Activated T-helper 1 cell treated with Interleukin-2 at 50 U/mL for 16 hours (primary cell): ENCODE data around the gene HSD17B7.
A peak's percentile ranks its signal among the peaks of the same experiment; 100 is the strongest.
"Not testable (repeated sequence)": the region's sequence is repeated elsewhere in the genome, so short reads cannot be mapped to it uniquely, and the experiment has no call there.

ENCODE experiments used
- DNase-seq: peaks from one replicate; pipeline ENCODE4 v3.0.0-alpha.2; 2020; ENCODE audit warnings: low read depth

The HSD17B7 gene, protein sequence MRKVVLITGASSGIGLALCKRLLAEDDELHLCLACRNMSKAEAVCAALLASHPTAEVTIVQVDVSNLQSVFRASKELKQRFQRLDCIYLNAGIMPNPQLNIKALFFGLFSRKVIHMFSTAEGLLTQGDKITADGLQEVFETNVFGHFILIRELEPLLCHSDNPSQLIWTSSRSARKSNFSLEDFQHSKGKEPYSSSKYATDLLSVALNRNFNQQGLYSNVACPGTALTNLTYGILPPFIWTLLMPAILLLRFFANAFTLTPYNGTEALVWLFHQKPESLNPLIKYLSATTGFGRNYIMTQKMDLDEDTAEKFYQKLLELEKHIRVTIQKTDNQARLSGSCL

DNA sequence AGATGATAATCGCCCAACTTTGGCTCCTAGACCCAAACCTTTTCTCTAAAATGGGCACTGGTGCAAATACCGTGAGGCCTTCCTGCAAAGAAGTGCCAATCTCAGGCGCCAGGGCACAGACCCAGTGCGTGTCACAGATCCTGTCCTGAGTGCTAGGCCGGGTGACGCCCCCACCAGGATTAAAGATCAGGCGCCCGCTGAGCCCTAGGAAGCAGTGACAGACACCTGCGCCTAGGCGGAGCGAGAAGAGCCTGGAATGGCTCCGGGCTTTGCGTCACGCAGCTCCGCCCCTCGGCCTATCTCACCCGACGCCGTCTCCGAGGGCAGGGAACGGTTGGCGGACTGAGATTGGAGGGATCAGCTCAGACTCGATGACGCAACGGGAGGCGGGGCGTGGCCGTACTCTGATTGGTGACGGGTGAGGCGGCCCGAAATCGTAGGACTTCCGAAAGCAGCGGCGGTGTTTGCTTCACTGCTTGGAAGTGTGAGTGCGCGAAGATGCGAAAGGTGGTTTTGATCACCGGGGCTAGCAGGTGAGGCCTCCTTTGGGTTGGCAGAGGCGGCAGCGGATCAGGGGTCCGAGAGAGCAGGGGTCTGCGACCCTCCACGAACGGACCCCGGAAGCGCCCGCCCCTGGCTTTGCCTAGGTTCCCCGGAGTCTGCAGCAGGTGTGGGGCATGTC lies at the start of gene HSD17B7:
TSS of gene HSD17B7 (plus strand) at position 400 of the 682 bp plus-strand sequence. CDS start at position 499, 99 bp downstream.
- DNase-seq = peak; percentile 63

DNA sequence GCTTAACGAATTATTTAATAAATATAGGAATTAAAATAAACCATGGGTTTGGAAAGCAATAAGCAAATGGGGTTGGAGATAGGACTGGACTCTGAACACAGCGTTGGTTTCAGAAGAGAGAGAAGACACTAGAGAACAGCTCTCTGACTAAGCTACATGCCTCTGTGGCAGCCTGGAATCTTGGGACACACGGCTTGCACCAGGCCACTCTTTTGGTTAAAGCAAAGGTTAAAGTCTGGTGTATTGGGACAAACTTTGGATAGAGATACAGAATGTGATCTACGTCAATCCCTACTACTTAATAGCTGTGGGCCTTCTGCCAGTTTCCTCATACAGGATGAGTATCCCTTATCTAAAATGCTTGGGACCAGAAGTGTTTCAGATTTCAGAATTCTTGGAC lies 49.7 kb upstream of the HSD17B7 start:
- DNase-seq = no peak

DNA sequence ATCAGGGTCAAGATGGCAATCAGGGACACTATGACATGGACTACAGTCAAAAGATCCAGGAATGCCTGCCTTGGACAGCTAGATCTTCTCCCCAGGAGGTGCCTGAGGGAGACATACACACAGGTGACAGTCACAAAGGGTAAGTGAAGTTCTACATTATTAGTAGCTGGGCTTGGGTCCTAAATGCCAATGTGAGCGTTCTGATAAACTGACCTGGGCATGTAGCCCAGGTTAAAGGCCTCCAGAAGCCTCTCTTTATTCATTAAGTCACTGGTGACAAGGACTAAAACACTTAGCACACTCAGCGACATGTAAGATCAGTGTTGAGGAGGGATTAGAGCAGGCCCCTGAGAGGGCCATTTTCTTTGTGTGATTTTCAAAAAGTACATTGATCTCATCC lies 48.9 kb upstream of the HSD17B7 start:
- no peak for DNase-seq

DNA sequence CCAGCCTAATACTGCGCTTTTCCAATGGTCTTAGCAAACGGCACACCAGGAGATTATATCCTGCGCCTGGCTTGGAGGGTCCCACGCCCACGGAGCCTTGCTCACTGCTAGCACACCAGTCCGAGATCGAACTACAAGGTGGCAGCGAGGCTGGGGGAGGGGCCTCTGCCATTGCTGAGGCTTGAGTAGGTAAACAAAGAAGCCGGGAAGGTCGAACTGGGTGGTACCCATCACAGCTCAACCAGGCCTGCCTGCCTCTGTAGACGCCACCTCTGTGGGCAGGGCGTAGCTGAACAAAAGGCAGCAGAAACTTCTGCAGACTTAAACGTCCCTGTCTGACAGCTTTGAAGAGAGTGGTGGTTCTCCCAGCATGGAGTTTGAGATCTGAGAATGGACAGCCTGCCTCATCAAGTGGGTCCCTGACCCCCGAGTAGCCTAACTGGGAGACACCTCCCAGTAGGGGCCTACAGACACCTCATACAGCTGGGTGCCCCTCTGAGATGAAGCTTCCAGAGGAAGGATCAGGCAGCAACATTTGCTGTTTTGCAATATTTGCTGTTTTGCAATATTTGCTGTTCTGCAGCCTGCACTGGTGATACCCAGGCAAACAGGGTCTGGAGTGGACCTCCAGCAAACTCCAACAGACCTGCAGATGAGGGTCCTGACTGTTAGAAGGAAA lies 44.1 kb upstream of the HSD17B7 start:
- not testable (repeated sequence) for DNase-seq

DNA sequence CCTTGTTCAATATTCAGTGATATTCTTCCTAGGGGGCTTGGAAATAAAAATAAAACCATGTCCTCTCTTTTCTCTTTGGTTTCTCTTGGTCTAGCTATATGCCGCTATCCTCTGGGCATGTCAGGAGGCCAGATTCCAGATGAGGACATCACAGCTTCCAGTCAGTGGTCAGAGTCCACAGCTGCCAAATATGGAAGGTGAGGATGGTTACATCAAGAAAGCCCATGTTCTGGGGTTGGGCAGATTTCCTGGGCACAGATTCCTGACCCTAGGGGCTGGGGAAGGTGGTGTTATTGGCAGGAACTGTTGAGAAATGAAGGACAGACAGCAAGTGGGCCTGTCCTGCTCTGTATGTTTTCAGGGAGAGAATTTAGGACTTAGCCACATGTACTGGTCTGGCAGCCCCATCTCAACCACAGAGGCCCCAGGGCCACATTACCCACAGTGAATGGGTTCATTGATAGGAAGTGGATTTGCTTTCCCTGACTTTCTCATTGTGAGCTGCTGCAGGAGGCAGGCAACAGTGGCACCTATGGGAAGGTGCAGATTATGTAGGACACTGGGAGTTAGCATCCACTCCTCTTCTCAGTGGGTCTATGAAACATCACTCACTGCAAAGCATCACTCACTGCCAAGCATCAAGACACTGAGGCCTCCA lies 37.4 kb upstream of the HSD17B7 start:
- DNase-seq = no peak

DNA sequence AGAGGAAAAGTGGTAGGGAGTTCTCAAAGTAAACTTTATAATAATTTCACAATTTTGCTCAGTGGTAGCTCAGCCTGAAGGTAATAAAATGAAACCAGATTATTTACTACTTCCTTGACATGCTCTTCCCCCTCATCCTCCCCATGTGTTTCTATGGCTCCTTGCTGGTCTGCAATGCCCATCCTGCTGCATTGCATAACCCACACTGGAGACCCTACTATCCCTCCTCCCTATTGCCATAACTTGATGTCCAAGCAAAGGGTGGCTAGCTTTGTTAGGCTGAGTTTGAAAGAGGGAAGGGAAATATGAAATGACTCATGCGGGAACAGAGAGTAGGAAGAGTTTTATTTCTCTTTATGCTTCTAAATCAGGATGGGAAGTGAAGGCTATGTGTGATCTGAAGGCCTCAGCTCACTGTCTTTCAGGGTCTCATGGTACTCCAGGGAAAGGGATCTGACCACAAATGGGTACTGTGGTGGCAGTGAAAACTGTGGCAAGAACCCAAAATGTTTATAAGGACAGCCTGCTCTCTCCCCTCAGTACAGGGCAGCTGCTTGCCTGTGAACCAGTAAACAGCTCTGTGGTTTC lies 36.4 kb upstream of the HSD17B7 start:
- no peak for DNase-seq

DNA sequence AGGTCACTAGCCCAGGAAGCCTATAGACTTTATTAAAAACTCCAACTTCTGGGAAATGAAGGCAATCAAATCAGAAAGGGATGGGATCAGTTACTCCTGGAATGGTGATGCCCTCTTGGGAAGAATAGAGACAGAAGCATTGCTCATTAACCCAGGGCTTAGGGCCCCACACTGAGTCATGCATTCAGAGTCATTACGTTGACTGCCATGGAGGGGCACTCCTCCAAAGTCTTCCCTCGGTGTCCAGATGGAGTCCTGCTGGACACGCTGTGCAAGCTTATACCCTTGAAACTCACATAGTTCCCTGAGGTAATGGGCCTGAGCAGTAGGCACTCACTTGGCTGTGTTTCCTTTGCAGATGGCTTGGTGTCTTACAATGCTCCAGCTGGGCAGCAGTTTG lies 35.2 kb upstream of the HSD17B7 start:
- no peak for DNase-seq

DNA sequence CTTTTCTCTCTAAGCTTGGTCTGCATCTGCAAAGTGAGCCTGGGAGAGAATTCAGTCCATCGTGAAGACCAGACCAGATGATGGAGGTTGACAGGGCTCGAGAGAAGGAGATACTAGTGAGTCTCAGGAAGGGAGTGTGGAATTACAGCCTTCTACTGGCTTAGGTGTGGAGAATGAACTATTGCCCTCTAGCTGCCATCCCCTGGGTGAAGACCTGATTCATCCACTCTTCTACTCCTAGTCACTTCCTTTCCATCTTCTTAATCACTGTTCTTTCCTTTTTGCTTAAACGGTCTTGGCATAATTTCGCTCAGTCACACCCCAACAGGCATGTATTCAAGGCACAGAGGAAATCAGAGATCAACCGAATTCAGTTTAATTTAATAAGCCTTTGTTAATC lies 34.0 kb upstream of the HSD17B7 start:
- DNase-seq = no peak

DNA sequence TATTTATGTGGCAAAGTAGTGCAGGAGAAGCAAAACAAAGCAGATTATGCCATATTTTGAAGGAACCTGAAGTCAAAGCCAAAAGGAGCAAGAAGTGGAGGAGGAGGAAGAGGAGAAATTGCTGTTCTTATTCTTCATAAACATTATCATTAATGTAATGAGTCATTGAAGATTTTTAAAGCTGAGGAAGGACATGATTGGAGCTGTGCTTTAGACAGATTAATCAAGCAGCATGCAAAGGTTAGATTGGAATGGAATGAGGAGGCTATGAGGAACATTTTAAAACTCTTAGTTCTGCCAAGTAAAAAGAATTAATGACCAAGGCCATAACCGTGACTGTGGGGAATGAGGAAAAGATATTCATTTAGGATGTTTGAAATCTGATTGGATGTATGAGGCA lies 33.0 kb upstream of the HSD17B7 start:
- DNase-seq = no peak

DNA sequence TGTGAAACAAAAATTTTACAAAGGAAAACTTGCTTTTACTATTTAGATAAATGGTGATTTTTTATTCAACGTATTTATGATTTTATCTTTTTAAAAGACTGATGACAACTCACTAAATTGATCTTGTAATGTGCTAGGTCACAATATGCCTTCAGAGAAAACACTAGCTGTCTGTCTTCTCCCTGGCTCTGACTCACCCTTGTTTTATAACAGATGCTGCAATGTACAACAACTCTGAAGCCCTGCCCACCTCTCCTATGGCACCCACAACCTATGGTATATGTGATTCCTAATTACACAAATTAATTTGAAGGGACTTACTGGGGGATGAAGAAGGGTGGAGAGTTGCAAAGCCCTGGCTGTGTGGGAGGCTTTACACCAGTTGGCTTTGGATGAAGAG lies 24.7 kb upstream of the HSD17B7 start:
- no peak for DNase-seq

DNA sequence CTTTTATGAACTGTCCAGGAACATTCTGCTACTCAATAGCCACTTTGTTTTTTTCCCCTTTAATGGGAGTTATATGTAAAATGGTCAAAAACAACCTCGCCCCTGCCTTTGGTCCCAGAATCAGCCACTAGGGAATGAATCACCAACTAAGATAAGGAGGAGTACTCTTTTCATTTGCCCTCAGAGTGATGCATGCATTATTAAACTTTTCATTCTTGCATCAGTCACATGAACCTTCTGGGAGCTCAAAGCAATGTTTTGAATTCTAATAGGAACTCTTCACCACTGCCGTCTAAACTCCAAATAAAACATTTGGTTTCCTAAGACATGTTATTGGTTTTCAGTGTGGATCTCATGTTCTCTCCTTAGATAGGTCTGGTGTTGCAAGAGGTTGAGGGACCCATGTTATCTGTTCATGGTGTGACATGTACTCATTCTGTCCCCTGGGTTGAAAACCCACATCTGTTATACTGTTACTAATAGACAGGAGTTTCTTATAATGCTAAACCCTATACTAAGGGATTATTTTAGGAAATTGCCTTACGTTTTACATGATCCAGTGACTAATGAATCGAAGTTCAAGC lies 17.8 kb upstream of the HSD17B7 start:
- no peak for DNase-seq

DNA sequence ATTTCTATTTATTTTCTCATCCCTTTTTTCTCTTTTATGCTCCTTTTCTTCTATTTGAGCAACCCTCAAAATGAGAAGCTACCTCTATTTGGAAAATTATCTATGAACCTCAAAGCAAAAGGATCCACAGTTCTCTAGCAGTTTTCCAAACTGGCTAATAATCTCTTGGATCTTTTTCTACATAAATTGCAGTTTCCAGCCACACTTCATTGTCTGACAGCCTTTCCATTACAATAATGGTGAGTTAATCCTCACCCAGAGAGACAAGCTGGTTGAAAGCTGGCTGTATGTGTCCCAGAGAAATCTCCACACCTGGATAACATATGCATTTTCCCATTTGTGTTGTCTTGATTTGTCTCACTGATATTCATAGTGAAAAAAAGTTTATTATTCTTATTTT lies 16.5 kb upstream of the HSD17B7 start:
- DNase-seq = no peak

DNA sequence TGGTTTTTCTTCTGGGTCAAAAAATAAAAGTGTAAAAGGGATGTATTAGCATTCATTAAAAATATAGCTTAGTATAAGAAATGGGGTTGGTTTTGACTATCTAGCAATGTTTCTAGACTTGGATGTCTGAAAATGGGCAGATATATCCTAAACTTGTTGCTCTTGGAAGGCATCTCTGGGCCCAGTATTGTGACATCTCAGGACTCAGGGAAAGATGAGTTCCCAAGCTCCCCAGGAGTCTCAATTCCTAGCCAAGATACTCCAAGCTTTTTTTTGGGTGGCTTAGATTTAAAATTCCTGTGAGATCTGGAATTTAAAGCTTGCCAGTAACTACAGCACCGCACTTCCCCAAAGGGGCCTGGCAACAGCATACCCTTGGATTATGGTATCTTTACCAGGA lies 11.5 kb upstream of the HSD17B7 start:
- no peak for DNase-seq

DNA sequence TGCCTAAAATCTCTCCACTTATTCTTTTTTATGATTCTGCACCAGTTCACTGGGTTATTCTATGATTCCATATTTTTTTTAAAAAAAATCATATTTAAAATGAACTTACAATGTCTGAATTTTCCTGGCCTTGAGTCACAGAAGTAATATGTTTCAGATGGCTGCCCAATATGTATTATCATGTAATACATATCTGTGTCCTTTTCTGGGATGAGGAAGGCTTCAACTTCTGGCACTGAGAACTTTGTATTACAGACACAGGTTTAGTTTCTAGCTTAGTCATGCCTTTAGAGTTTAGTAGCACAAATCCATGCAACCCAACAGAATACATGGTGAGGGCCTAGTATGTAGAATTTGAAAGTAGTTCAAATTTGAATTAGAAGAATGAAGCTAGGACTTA lies 7.8 kb upstream of the HSD17B7 start:
- no peak for DNase-seq

DNA sequence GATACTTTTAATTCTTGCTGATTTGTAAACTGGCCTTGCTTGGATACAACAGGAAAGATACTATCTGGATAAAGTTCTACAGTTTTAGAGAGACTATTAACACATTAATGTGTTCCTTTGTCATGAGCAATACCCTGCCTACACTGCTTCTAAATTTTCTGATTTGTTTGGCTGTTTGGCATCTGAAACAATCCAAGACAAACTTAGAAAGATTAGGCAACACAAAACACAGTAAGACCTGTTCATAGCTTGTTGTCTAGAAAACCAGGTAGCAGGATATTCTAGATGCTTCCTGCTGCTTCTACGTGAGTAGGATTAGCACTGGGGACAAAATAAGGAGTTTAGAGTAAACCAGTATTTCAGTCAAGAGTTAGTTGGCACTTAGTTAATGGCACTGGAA lies 5.6 kb upstream of the HSD17B7 start:
- DNase-seq = not testable (repeated sequence)

DNA sequence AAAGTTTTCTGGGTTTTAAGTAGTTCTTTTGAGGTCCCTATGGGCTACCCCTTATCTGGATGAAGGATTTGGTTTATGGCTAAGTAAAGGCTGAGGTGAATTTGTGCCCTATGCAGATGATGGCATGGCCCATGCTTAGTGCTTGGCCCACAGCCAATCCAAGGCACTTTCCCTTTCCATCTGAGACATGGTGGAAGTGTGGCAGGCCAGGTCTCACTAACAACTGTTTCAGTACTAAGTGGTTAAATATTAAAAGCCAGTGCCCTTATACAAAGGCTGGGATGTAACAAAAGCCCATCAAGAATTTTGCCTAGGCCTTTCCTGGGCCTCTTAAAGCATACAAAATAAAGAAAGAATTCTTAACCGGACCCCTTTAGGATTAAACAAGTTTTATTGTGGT lies 1.7 kb upstream of the HSD17B7 start:
- not testable (repeated sequence) for DNase-seq

DNA sequence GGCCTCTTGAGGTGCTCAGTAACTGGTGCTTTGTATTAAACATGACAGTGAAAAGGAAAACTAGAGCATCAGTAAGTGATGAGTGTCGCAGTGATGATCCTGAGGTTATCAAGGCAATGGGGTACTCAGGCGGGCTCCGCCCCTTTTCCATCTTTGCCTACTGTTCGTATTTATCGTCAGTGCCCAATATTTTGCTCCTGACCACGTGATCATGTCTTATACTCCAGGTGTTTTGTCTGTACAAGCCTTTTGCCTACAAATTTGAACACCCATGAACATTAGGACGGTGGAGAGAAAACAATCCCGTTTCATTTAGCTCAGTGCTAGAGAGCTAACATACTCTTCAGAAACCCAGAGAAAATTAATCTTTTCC lies 469 bp downstream of the HSD17B7 start:
- not testable (repeated sequence) for DNase-seq

DNA sequence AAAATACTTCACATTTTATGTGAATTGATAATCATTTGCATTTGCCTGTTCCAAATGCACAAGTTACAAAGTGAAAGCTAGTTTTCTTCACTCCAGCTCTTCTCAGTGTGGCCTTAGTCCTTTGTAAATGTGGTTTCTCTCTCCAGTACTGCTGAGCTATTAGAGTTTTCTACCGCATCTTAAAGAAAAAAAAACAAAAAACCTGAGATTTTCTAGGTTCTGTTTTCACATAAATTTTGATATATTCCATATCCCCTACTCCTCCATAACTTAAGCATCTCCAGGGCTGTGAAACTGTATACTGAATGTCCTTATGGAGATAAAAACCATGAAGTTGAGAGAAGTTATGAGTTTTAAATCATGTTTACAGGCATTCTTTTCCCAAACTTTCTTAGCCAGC lies 3.8 kb downstream of the HSD17B7 start:
- DNase-seq = not testable (repeated sequence)

DNA sequence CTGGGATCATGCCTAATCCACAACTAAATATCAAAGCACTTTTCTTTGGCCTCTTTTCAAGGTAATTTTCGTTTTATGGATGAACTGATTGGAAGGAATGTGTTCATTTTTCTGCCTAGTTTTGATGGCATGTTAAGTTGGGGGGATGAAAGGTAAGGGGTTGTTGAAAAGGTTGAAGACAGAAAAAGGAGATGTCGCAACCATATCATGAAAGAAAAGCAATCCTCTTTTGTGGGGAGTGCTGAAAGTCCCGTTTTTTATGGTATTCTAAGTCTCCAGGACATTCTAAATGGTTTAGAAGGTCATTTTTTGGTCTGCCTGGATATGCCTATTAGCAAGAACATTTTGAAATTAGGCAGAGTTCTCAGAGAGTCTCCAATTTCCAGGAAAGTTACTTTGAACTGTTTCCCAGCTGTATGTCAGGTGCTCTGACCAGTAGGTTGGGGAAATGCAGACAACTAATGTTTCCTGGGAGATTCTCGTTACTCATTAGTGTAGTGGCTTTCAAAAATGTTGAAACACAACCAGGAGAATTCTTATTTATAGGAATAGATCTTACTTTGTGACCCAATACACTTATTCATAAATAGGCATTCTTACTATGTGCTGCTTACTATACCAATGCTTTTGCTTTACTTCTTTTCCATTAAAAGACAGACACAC lies 6.2 kb downstream of the HSD17B7 start:
- DNase-seq = not testable (repeated sequence)

DNA sequence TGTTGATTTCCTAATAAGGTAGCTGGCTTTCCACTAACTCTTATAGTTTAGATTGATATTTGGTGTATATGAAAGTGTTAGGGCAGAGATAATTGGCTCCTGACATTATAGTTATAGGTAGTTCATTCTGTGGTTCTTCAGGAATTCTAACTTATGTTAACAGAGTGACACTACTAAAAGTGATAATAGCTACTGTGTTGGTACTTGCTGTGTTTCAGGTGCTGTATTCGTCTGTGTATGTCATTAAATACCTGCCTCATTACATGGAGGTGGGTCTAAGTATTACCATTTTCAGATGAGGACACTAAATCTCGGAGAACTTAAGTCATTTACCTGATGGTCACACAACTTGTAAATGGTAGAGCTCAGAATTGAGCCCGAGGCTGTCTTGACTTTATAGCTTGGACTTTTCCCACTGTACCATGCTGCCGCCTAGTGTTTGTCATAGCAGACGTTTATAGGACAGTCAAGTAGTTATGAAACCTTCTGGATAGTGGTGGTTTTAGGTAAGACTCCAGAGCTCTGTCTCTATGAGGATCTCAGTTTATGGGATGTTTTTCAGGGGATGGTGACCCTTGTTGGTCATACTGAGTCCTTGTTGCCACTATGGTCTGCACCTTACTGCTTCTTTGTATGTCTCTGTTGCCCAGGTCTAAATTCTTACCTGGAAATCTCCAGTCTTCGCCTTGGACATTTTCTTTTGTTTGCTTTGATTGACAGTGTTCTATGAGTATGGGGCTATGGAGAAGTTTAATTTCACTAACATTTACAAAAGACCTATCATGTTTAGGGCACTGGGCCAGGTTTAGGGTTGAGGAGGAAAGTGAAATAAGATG lies 9.7 kb downstream of the HSD17B7 start:
- DNase-seq = not testable (repeated sequence)
